Stomach smooth muscle (tissue), 2 donors: ENCODE measurements around the gene HAGHL.

Source experiments
- H3K27ac ChIP-seq: one replicate; pipeline ENCODE4 v1.7.0; 2013; ENCODE audit warnings: mild to moderate bottlenecking, low read length, inconsistent platforms
- H3K27me3 ChIP-seq, 2 donors: one replicate each; pipeline ENCODE4 v1.7.0; 2013; ENCODE audit warnings: low read length in 2 of 2; ENCODE audit not compliant: insufficient read depth in 2 of 2, control insufficient read depth in 1 of 2
- H3K36me3 ChIP-seq, 2 donors: one replicate each; pipeline ENCODE4 v1.7.0; 2013; ENCODE audit warnings: low read length in 2 of 2; ENCODE audit not compliant: control insufficient read depth in 2 of 2, insufficient read depth in 2 of 2
- H3K4me1 ChIP-seq: one replicate; pipeline ENCODE4 v1.7.0; 2013; ENCODE audit warnings: low read length; ENCODE audit not compliant: control insufficient read depth, insufficient read depth
- H3K4me3 ChIP-seq, 2 donors: one replicate each; pipeline ENCODE4 v1.7.0; 2013; ENCODE audit warnings: low read length in 2 of 2
- H3K9ac ChIP-seq, 2 donors: one replicate each; pipeline ENCODE4 v1.7.0; 2013; ENCODE audit warnings: low read length in 2 of 2, mild to moderate bottlenecking in 1 of 2
- H3K9me3 ChIP-seq, 2 donors: one replicate each; pipeline ENCODE4 v1.7.0; 2013; ENCODE audit warnings: low read length in 2 of 2; ENCODE audit not compliant: control insufficient read depth in 2 of 2
- donor health status: healthy.
- donor health status: Pancreatic carcinoma.

Gene HAGHL

DNA sequence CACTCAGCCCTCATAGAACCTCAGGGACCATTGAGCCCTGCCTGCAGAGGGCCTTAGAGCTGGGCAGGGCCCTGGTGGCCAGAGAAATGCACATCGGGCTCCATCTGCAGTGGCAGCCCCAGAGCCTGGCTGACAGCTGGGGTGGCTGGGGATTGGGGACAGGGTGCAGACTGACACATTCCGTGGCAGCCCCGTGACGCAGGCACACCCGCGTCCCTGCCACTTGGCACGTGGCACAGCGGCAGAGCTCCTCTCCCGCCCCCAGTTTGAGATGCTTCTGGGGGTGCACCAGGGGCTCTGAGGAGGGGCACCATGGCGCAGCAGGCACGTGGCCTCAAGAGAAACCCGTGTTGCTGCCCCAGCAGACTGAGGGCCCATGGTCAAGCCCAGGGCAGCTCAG lies 23.5 kb upstream of the HAGHL start:
- Histone ChIP-seq H3K9me3 (no peaks in the 10 kb centered on the region), H3K4me3 (no peak overlapping the region), H3K4me1 (peaks cover 10% of the 10 kb centered on the region), H3K36me3 (no peaks in the 10 kb centered on the region), H3K9ac (no peak overlapping the region), H3K27ac (no peak overlapping the region), H3K27me3 (peaks cover 64 to 80% of the 10 kb centered on the region in 2 donors)

- Histone ChIP-seq H3K4me3 (no peak overlapping the region), H3K27me3 (peaks cover 70 to 84% of the 10 kb centered on the region in 2 donors), H3K36me3 (no peaks in the 10 kb centered on the region), H3K4me1 (peaks cover 10% of the 10 kb centered on the region), H3K9ac (no peak overlapping the region), H3K27ac (no peak overlapping the region), H3K9me3 (no peaks in the 10 kb centered on the region)
Measured at GRCh38 chr16:704047-704446, 22.9 kb upstream of the HAGHL start.

DNA sequence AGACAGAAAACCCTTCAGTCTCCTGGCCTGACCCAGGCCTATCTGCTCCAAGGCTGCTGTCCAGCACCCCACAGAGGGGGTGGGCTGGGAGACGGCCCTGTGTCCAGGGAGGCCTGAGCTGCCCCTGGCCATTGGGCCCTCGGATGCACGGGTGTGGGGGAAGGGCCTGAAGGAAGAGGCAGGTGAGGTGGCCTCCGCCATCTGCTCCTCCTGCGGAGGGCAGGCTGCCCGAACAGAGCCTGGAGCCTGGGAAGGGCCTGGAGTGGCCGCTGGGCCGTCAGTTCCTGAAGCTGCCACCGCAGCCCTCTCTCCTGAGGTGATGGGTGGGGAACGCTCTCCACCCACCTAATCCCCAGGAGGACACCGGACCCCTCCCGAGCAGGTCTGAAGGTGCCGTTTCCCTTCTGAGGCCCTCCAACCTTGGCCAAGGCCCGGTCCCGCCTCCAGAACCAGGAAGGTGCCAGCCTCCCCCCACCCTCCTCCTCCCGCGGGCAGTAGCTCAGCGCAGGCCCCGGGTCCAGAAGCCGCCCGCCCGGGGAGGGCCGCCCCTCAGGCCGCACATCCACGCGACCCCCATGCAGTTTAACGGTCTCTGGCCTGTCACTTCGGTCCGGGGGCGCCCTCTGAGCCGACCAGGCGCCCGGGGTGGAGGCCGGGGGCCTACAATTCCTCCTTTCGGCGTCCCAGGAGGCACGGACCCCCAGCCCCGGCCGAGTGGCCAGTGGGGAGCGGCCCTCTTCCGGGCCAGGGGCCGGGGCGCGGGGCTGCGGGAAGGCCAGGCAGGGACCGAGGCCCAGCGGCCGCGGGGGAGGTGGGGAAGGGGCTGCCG lies 22.1 kb upstream of the HAGHL start:
- Histone ChIP-seq H3K9me3 (no peaks in the 10 kb centered on the region), H3K4me1 (peaks cover 12% of the 10 kb centered on the region), H3K4me3 (no peak overlapping the region), H3K36me3 (no peaks in the 10 kb centered on the region), H3K27ac (no peak overlapping the region), H3K27me3 (peaks cover 71 to 84% of the 10 kb centered on the region in 2 donors), H3K9ac (no peak overlapping the region)

GRCh38 chr16:705431-706188 lies 21.3 kb upstream of the HAGHL start, which contains the start of gene FBXL16:
TSS of gene FBXL16 (minus strand) at chr16:705801. CDS start at chr16:697405, 8,396 bp downstream.
- H3K36me3 ChIP-seq, result no peaks in the 10 kb centered on the region
- H3K4me3 ChIP-seq, result no peak within 1 kb of the TSS
- no peak within 1 kb of the TSS for H3K27ac ChIP-seq
- no peak within 1 kb of the TSS for H3K9ac ChIP-seq
- H3K9me3 ChIP-seq, result no peaks in the 10 kb centered on the region
- peaks cover 18% of the 10 kb centered on the region for H3K4me1 ChIP-seq
- peaks cover 77 to 84% of the 10 kb centered on the region in 2 donors for H3K27me3 ChIP-seq

DNA sequence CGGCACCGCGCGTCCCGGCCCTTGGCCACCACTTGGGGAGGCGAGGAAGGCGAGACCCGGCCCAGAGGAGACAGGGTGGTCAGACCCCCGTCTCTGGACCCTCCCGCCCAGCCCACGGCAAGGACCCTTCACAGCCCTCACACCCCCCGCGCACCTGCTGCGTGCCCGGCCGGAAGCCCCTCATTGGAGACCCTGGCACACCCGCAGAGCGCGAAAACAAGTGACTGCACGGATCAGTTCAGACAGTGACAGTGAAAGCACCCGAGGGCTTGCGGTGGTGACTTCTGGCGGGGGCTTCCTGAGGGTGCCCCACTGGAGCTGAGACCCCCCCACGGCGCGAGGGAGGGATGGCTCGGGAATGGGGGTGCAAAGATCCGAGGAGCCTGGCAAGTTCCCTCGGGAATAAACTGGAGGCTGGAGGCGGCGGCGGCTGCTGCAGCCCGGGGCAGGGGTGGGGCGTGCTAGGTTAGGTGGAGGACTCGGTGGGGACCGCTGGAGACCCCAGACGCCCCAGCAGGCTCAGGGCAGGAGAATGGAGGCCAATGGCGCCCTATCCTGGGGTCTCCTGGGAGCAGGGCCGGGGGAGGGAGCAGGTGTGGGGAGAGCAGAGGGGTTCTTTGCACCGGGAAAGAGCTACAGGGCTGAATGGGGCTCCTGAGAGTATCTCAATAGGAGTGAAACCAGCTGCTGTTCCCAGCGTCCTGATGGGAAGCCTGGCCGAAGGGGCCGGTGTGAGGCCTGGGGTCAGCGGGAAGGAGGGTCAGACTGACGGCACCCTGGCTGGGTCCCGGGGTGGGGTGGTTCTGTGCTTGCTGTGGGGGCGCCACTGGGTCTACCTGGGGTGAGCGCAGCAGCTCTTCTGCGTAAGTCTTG lies 20.5 kb upstream of the HAGHL start:
- H3K27me3 ChIP-seq, result peaks cover 80 to 84% of the 10 kb centered on the region in 2 donors
- H3K4me3 ChIP-seq, result no peak overlapping the region

GRCh38 chr16:707062-707538 lies 19.8 kb upstream of the HAGHL start:
- Histone ChIP-seq H3K27me3 (peaks cover 74 to 80% of the 10 kb centered on the region in 2 donors), H3K9ac (no peak overlapping the region), H3K9me3 (no peaks in the 10 kb centered on the region), H3K4me3 (no peak overlapping the region), H3K4me1 (peaks cover 18% of the 10 kb centered on the region), H3K36me3 (no peaks in the 10 kb centered on the region), H3K27ac (no peak overlapping the region)

More for the DNA sequence above, 20.5 kb upstream of the HAGHL start:
- Histone ChIP-seq H3K4me1 (peaks cover 18% of the 10 kb centered on the region), H3K9ac (no peak overlapping the region), H3K9me3 (no peaks in the 10 kb centered on the region), H3K36me3 (no peaks in the 10 kb centered on the region), H3K27ac (no peak overlapping the region)

DNA sequence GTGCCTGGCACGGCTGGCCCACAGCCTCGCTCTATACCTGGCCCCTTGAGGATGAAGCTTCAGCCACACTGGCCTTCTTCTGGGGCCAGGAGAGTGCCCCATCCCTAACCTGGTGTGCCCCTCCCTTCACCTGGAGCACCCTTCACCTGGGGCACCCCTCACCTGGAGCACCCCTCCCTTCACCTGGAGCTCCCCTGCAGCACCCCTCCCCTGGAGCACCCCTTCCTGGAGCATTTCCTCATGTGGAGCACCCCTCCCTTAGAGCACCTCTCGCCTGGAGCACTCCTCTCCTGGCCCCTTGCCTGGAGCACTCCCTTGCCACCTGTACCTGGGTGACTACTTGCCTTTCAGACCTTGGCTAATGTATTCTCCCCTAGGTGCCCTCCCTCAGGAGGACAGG lies 18.9 kb upstream of the HAGHL start:
- H3K9ac ChIP-seq, result no peak overlapping the region
- no peaks in the 10 kb centered on the region for H3K36me3 ChIP-seq
- no peak overlapping the region for H3K4me3 ChIP-seq
- peaks cover 65 to 72% of the 10 kb centered on the region in 2 donors for H3K27me3 ChIP-seq
- peaks cover 18% of the 10 kb centered on the region for H3K4me1 ChIP-seq
- H3K27ac ChIP-seq, result no peak overlapping the region
- no peaks in the 10 kb centered on the region for H3K9me3 ChIP-seq

GRCh38 chr16:708959-709358 lies 17.9 kb upstream of the HAGHL start:
- Histone ChIP-seq H3K4me3 (no peak overlapping the region), H3K27me3 (peaks cover 56 to 62% of the 10 kb centered on the region in 2 donors), H3K9ac (no peak overlapping the region), H3K27ac (no peak overlapping the region), H3K36me3 (no peaks in the 10 kb centered on the region), H3K4me1 (peaks cover 19% of the 10 kb centered on the region), H3K9me3 (no peaks in the 10 kb centered on the region)

DNA sequence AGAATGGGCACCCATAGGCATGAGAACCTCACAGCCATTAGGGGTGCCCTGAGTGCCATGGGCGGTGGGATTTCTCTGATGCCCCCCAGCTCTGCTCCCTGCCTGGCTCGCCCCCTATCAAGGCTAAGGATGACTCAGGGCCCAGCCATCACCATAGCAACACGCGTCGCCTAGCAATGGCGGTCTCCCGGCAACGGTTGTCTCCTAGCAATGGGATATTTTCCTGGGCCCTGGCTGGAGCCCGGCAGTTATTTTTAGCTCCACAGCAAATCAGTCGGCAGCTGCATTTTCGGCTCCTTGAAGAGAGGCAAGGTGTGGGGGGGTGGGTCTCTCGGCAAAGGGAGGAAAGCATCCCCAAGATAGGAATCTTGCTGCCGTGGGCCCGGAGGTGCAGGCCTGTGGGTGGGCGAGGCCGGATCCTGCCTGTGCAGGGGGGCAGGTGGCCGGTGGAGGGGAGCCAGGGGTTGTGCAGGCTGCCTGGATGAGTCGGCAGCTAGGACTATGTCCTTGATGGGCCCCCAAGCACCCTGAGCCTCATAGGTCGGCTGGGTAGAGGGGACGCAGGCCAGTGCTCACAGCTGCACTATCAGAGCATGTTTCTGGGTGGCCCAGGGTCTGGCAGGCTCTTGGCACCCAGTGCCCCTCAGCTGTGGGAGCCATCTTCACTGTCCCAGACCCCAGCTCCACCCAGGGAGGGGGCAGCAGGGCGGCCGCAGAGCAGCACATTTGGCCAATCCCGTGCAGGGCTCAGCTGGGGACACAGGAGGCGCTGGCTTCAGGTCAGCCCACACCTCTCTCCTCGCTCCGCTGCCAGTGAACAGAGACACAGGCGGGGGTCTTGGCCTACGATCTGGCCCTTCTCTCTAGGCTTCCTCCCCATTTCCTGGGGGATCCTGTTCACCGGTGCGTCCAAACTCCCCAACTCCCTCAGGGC lies 17.1 kb upstream of the HAGHL start:
- peaks cover 27% of the 10 kb centered on the region for H3K4me1 ChIP-seq
- H3K4me3 ChIP-seq, result no peak overlapping the region
- no peaks in the 10 kb centered on the region for H3K9me3 ChIP-seq
- no peaks in the 10 kb centered on the region for H3K36me3 ChIP-seq
- H3K27me3 ChIP-seq, result peaks cover 49 to 54% of the 10 kb centered on the region in 2 donors
- H3K27ac ChIP-seq, result no peak overlapping the region
- H3K9ac ChIP-seq, result no peak overlapping the region
